HL-60 (cell line): ENCODE measurements around the gene PKP4.

Source experiments
- TF ChIP-seq, protein P1 (sequence below): IDR thresholded peaks from one replicate; pipeline ENCODE4 v1.5.1; 2011; ENCODE audit warnings: low read length, control low read depth, inconsistent platforms; ENCODE audit not compliant: insufficient read depth
- TF ChIP-seq, protein P2 (sequence below): IDR thresholded peaks from 2 replicates; pipeline ENCODE4 v1.6.1; 2012; ENCODE audit warnings: low read depth; ENCODE audit not compliant: insufficient replicate concordance

DNA sequence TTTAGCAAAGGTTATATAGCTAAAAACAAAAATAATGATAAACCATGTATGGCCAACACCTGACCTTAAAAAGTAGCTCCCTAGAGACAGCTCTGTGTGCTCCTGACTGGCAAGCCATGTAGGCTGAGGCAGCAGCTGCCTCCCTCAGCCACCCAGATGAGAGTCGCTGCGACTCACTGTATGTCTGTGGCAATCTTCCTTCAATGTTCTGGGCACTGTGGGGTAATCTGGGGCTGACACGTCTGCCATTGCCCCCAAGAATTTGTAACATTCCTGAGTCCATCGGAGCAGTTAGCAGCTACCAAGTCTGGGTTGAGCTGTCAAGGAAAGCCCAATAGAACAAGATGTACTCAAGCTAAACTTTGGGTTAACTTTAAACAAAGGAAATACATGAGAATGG, 232.0 kb downstream of the PKP4 start:
- TF ChIP-seq, protein P1, sequence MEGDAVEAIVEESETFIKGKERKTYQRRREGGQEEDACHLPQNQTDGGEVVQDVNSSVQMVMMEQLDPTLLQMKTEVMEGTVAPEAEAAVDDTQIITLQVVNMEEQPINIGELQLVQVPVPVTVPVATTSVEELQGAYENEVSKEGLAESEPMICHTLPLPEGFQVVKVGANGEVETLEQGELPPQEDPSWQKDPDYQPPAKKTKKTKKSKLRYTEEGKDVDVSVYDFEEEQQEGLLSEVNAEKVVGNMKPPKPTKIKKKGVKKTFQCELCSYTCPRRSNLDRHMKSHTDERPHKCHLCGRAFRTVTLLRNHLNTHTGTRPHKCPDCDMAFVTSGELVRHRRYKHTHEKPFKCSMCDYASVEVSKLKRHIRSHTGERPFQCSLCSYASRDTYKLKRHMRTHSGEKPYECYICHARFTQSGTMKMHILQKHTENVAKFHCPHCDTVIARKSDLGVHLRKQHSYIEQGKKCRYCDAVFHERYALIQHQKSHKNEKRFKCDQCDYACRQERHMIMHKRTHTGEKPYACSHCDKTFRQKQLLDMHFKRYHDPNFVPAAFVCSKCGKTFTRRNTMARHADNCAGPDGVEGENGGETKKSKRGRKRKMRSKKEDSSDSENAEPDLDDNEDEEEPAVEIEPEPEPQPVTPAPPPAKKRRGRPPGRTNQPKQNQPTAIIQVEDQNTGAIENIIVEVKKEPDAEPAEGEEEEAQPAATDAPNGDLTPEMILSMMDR, result no peak
- TF ChIP-seq, protein P2, sequence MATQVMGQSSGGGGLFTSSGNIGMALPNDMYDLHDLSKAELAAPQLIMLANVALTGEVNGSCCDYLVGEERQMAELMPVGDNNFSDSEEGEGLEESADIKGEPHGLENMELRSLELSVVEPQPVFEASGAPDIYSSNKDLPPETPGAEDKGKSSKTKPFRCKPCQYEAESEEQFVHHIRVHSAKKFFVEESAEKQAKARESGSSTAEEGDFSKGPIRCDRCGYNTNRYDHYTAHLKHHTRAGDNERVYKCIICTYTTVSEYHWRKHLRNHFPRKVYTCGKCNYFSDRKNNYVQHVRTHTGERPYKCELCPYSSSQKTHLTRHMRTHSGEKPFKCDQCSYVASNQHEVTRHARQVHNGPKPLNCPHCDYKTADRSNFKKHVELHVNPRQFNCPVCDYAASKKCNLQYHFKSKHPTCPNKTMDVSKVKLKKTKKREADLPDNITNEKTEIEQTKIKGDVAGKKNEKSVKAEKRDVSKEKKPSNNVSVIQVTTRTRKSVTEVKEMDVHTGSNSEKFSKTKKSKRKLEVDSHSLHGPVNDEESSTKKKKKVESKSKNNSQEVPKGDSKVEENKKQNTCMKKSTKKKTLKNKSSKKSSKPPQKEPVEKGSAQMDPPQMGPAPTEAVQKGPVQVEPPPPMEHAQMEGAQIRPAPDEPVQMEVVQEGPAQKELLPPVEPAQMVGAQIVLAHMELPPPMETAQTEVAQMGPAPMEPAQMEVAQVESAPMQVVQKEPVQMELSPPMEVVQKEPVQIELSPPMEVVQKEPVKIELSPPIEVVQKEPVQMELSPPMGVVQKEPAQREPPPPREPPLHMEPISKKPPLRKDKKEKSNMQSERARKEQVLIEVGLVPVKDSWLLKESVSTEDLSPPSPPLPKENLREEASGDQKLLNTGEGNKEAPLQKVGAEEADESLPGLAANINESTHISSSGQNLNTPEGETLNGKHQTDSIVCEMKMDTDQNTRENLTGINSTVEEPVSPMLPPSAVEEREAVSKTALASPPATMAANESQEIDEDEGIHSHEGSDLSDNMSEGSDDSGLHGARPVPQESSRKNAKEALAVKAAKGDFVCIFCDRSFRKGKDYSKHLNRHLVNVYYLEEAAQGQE, result no peak
